ENCODE results near the gene EEFSEC. TPM values are rescaled to one million over a fixed set of nuclear protein-coding genes. Genes with fewer than 3 reads are reported as not detected.

EEFSEC gene
- total and polyA plus RNA-seq, 2 experiments from 2014 or later = 26.7 to 47.9 TPM

GRCh38 chr3:128398586-128398985, 245.3 kb downstream of the EEFSEC start:
- TF ChIP-seq CTCF (IDR thresholded peaks at IDR 0.05; ENCODE audit: low read depth, low read length) = no peak
- peaks cover 41% of the 10 kb centered on the region for H3K4me1 ChIP-seq (ENCODE audit: low read depth)
- H3K27ac ChIP-seq = no peak overlapping the region
- no peak for DNase-seq (ENCODE audit: low read depth in 1 of 2, low spot score in 1 of 2)
- no peak overlapping the region for H3K4me3 ChIP-seq
- H3K9me3 ChIP-seq (ENCODE audit: low read depth) = no peaks in the 10 kb centered on the region
- no peaks in the 10 kb centered on the region for H3K36me3 ChIP-seq
- no peaks in the 10 kb centered on the region for H3K27me3 ChIP-seq

- no peak for TF ChIP-seq CTCF (IDR thresholded peaks at IDR 0.05; ENCODE audit: low read depth, low read length)
- Histone ChIP-seq H3K36me3 (no peaks in the 10 kb centered on the region), H3K4me1 (ENCODE audit: low read depth) (peaks cover 46% of the 10 kb centered on the region), H3K27me3 (no peaks in the 10 kb centered on the region), H3K4me3 (no peak overlapping the region), H3K27ac (no peak overlapping the region), H3K9me3 (ENCODE audit: low read depth) (no peaks in the 10 kb centered on the region)
- DNase-seq (ENCODE audit: low read depth in 1 of 2, low spot score in 1 of 2) = no peak
Observed at GRCh38 chr3:128399221-128399915, 246.1 kb downstream of the EEFSEC start.

GRCh38 chr3:128400671-128401070, 247.4 kb downstream of the EEFSEC start:
- Histone ChIP-seq H3K36me3 (no peaks in the 10 kb centered on the region), H3K27ac (no peak overlapping the region), H3K4me3 (no peak overlapping the region), H3K27me3 (no peaks in the 10 kb centered on the region), H3K9me3 (ENCODE audit: low read depth) (no peaks in the 10 kb centered on the region), H3K4me1 (ENCODE audit: low read depth) (peaks cover 45% of the 10 kb centered on the region)
- no peak for DNase-seq (ENCODE audit: low read depth in 1 of 2, low spot score in 1 of 2)
- TF ChIP-seq CTCF (IDR thresholded peaks at IDR 0.05; ENCODE audit: low read depth, low read length) = no peak

GRCh38 chr3:128402319-128402718, 249.0 kb downstream of the EEFSEC start:
- Histone ChIP-seq H3K27ac (peak overlapping the region; percentile 64), H3K9me3 (ENCODE audit: low read depth) (no peaks in the 10 kb centered on the region), H3K36me3 (no peaks in the 10 kb centered on the region), H3K4me3 (no peak overlapping the region), H3K27me3 (no peaks in the 10 kb centered on the region), H3K4me1 (ENCODE audit: low read depth) (peaks cover 45% of the 10 kb centered on the region)
- TF ChIP-seq CTCF (IDR thresholded peaks at IDR 0.05; ENCODE audit: low read depth, low read length) = no peak
- DNase-seq (ENCODE audit: low read depth in 1 of 2, low spot score in 1 of 2) = no peak

GRCh38 chr3:128402998-128403397, 249.7 kb downstream of the EEFSEC start:
- no peak for TF ChIP-seq CTCF (IDR thresholded peaks at IDR 0.05; ENCODE audit: low read depth, low read length)
- DNase-seq (ENCODE audit: low read depth in 1 of 2, low spot score in 1 of 2) = no peak
- Histone ChIP-seq H3K27ac (peak overlapping the region; percentile 64), H3K4me3 (no peak overlapping the region), H3K9me3 (ENCODE audit: low read depth) (no peaks in the 10 kb centered on the region), H3K27me3 (no peaks in the 10 kb centered on the region), H3K4me1 (ENCODE audit: low read depth) (peaks cover 45% of the 10 kb centered on the region), H3K36me3 (no peaks in the 10 kb centered on the region)

Measured in cardiac muscle cell (in vitro differentiated cells and primary cell).